ENCODE measurements around the gene WDR3. TPM values are rescaled to one million over a fixed set of nuclear protein-coding genes. Genes with fewer than 3 reads are reported as not detected.
A peak's percentile ranks its signal among the peaks of the same experiment; 100 is the strongest.

The WDR3 gene
- total and polyA plus RNA-seq, 2 donors (not counting 1 experiment from before 2014, with no cell fraction given), result 5.5 to 18.5 TPM

DNA sequence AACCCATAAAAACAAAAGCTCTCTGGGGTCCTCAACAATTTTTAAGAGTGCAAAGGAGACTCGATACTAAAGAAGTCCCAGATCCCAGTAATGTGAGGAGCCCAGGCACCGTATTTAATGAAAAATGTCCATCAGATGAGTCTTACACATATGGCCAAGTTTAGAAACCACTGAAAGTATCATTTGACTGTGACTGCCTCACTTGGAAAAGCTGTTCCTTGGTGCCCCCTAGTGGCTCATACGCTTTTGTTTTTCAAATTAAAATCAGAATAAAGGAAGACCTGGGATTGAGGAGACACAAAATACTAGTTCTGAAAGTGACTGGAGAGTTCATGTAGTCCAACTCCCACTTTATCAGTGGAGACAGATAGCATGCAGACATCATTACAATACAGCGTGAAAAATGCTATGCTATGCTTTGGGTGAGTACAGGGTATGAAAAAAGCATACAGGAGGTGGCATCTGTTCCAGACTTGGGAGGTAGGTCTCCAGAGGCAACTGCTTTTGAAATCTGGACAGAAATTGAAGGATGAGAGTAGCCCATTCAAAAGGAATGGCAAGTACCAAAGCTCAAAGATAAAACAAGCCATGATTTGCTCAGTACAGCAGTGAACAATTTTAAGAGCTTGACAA lies 33.9 kb upstream of the WDR3 start:
- no peaks in the 10 kb centered on the region for H3K27me3 ChIP-seq (replicated peaks in 1 of 4; ENCODE audit: control extremely low read depth in 1 of 4, control insufficient read depth in 3 of 4, insufficient read depth in 4 of 4, low read length in 3 of 4)
- Mint-ChIP-seq H3K27ac (no peak overlapping the region), H3K4me1 (peaks cover 2% of the 10 kb centered on the region), H3K4me3 (no peak overlapping the region), H3K9me3 (ENCODE audit: insufficient read depth) (no peaks in the 10 kb centered on the region), H3K27me3 (no peaks in the 10 kb centered on the region)
- H3K4me3 ChIP-seq (ENCODE audit: control extremely low read depth in 1 of 5, extremely low read depth in 1 of 5, insufficient read depth in 1 of 5, low read depth in 2 of 5, low read length in 4 of 5), result no peak overlapping the region
- H3K4me2 ChIP-seq (replicated peaks; ENCODE audit: low read depth, low read length, poor library complexity, severe bottlenecking), result no peak overlapping the region
- H3K9me3 ChIP-seq (ENCODE audit: control extremely low read depth in 1 of 3, control insufficient read depth in 2 of 3, insufficient read depth in 1 of 3, low read length in 2 of 3), result no peaks in the 10 kb centered on the region
- ChIA-PET CTCF (interaction anchor here (0.6 to 4.9 kb wide), 40 partner anchors 8 to 1158 kb away, joined by 3 to 43 read pairs (median 4); no protein-coding TSS in a partner anchor), POLR2A (no interaction called here)
- no peak overlapping the region for H3K27ac ChIP-seq (ENCODE audit: low read length in 2 of 2)
- no peak for TF ChIP-seq EZH2 (IDR thresholded peaks at IDR 0.05; ENCODE audit: borderline replicate concordance, insufficient read depth, low read depth, low read length, poor library complexity, severe bottlenecking)
- TF ChIP-seq CTCF (IDR thresholded peaks at IDR 0.05), result peak; percentile 97
- no CpG with 5 or more reads among the region's 4 CpGs for WGBS (ENCODE audit: insufficient coverage)
- H2AFZ ChIP-seq (ENCODE audit: insufficient read depth, low read depth, low read length, poor library complexity, severe bottlenecking), result no peak overlapping the region
- H3K36me3 ChIP-seq (replicated peaks in 1 of 2; ENCODE audit: control extremely low read depth in 1 of 2, control insufficient read depth in 1 of 2, extremely low read depth in 1 of 2, insufficient read depth in 2 of 2, low read length in 1 of 2), result peaks cover 23 to 33% of the 10 kb centered on the region in 2 experiments
- no peaks in the 10 kb centered on the region for H3K79me2 ChIP-seq (ENCODE audit: control insufficient read depth, insufficient read depth, low read length)
- no peak overlapping the region for H3K9ac ChIP-seq (ENCODE audit: low read length)
- ATAC-seq (ENCODE audit: low read depth) (no peak), DNase-seq (peak; percentile 66)
- no peaks in the 10 kb centered on the region for H4K20me1 ChIP-seq (ENCODE audit: control insufficient read depth, insufficient read depth, low read length, poor library complexity, severe bottlenecking)
- no peaks in the 10 kb centered on the region for H3K4me1 ChIP-seq (ENCODE audit: control insufficient read depth in 2 of 2, insufficient read depth in 2 of 2, low read length in 2 of 2)
- intact Hi-C loops (cut with micrococcal nuclease), result loop anchor here (1.0 to 5.0 kb wide), 3 partner anchors 138 to 828 kb away; no protein-coding TSS in a partner anchor

DNA sequence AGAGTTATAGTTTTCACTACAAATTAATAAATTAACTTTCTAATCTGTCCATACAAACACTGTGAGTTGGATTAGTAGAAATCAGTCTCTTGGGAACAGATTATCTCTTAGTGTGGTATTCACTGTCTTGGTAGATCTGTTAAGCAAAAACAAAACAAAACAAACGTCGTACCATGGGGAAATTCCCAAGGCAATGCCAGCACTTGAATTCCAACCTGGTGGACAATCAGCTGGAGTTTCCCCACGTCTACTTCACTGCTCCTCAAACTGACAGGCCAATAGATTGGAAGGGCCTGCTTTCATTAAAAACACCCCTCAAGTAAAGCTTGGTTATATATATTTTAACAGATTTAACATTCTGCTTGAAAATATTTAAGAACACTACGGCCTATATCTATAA lies 32.0 kb upstream of the WDR3 start:
- Histone ChIP-seq H3K4me3 (ENCODE audit: control extremely low read depth in 1 of 5, extremely low read depth in 1 of 5, insufficient read depth in 1 of 5, low read depth in 2 of 5, low read length in 4 of 5) (no peak overlapping the region), H3K36me3 (replicated peaks in 1 of 2; ENCODE audit: control extremely low read depth in 1 of 2, control insufficient read depth in 1 of 2, extremely low read depth in 1 of 2, insufficient read depth in 2 of 2, low read length in 1 of 2) (peaks cover 23 to 44% of the 10 kb centered on the region in 2 experiments), H3K9me3 (ENCODE audit: control extremely low read depth in 1 of 3, control insufficient read depth in 2 of 3, insufficient read depth in 1 of 3, low read length in 2 of 3) (peaks cover 0 to 3% (median 0%) of the 10 kb centered on the region in 3 donors), H3K79me2 (ENCODE audit: control insufficient read depth, insufficient read depth, low read length) (no peaks in the 10 kb centered on the region), H3K27me3 (replicated peaks in 1 of 4; ENCODE audit: control extremely low read depth in 1 of 4, control insufficient read depth in 3 of 4, insufficient read depth in 4 of 4, low read length in 3 of 4) (no peaks in the 10 kb centered on the region), H4K20me1 (ENCODE audit: control insufficient read depth, insufficient read depth, low read length, poor library complexity, severe bottlenecking) (no peaks in the 10 kb centered on the region), H3K27ac (ENCODE audit: low read length in 2 of 2) (no peak overlapping the region), H2AFZ (ENCODE audit: insufficient read depth, low read depth, low read length, poor library complexity, severe bottlenecking) (no peak overlapping the region), H3K4me2 (replicated peaks; ENCODE audit: low read depth, low read length, poor library complexity, severe bottlenecking) (no peak overlapping the region), H3K4me1 (ENCODE audit: control insufficient read depth in 2 of 2, insufficient read depth in 2 of 2, low read length in 2 of 2) (no peaks in the 10 kb centered on the region), H3K9ac (ENCODE audit: low read length) (no peak overlapping the region)
- ChIA-PET POLR2A (no interaction called here), CTCF (interaction anchor here (2.2 to 4.9 kb wide), 5 partner anchors 10 to 388 kb away, joined by 6 to 41 read pairs (median 15); no protein-coding TSS in a partner anchor)
- Mint-ChIP-seq H3K4me3 (no peak overlapping the region), H3K4me1 (peaks cover 2% of the 10 kb centered on the region), H3K27ac (no peak overlapping the region), H3K9me3 (ENCODE audit: insufficient read depth) (no peaks in the 10 kb centered on the region), H3K27me3 (no peaks in the 10 kb centered on the region)
- TF ChIP-seq EZH2 (IDR thresholded peaks at IDR 0.05; ENCODE audit: borderline replicate concordance, insufficient read depth, low read depth, low read length, poor library complexity, severe bottlenecking), result no peak
- no peak for TF ChIP-seq CTCF (IDR thresholded peaks at IDR 0.05)
- 80% methylated on average over 2 of the region's 4 CpGs for WGBS (ENCODE audit: insufficient coverage)
- no peak for DNase-seq
- ATAC-seq (ENCODE audit: low read depth), result no peak
- intact Hi-C loops (cut with micrococcal nuclease), result loop anchor here (5.0 kb wide), 1 partner anchor 140 kb away; no protein-coding TSS in a partner anchor
